ENCODE results near the gene PTPRZ1. TPM values are rescaled to one million over a fixed set of nuclear protein-coding genes. Genes with fewer than 3 reads are reported as not detected.

Gene PTPRZ1
- total and polyA plus RNA-seq, 2 of the 13 experiments (the other 11 are each of a cell fraction or from before 2014, with no cell fraction given) = not detected

- TF ChIP-seq ZNF609 (CRISPR knock-in tag; IDR thresholded peaks at IDR 0.05; ENCODE audit: borderline replicate concordance) (no peak), BRD4 (CRISPR knock-in tag; IDR thresholded peaks at IDR 0.05) (no peak), NFIC (IDR thresholded peaks at IDR 0.05; ENCODE audit: low read length) (no peak), USF2 (IDR thresholded peaks at IDR 0.05; ENCODE audit: low read depth, low read length) (no peak), USF2 (CRISPR knock-in tag; IDR thresholded peaks at IDR 0.05; ENCODE audit: borderline replicate concordance) (no peak), PCBP2 (optimal IDR thresholded peaks at IDR 0.05; ENCODE audit: low read depth, low read length, poor library complexity, severe bottlenecking) (no peak), LCORL (IDR thresholded peaks at IDR 0.05) (no peak), LCORL (CRISPR knock-in tag; IDR thresholded peaks at IDR 0.05) (no peak), ZNF207 (IDR thresholded peaks at IDR 0.05; ENCODE audit: borderline replicate concordance) (no peak), GFI1 (CRISPR knock-in tag; IDR thresholded peaks at IDR 0.05; ENCODE audit: borderline replicate concordance) (no peak), ARNT2 (CRISPR knock-in tag; IDR thresholded peaks at IDR 0.05; ENCODE audit: low read depth) (no peak), KLF15 (CRISPR knock-in tag; IDR thresholded peaks at IDR 0.05; ENCODE audit: borderline replicate concordance) (no peak), NCOA1 (CRISPR knock-in tag; IDR thresholded peaks at IDR 0.05) (no peak), IKZF4 (CRISPR knock-in tag; IDR thresholded peaks at IDR 0.05; ENCODE audit: borderline replicate concordance, low read depth, not compliant biosample characterization) (no peak), TFAP4 (IDR thresholded peaks at IDR 0.05; ENCODE audit: borderline replicate concordance, low read depth) (no peak), ONECUT2 (CRISPR knock-in tag; IDR thresholded peaks at IDR 0.05) (no peak), ARID2 (CRISPR knock-in tag; IDR thresholded peaks at IDR 0.05; ENCODE audit: borderline replicate concordance) (no peak), ZNF160 (CRISPR knock-in tag; IDR thresholded peaks at IDR 0.05) (no peak), PHB2 (IDR thresholded peaks at IDR 0.05; ENCODE audit: partially characterized antibody) (no peak), ZBTB25 (CRISPR knock-in tag; IDR thresholded peaks at IDR 0.05) (no peak), SRSF4 (IDR thresholded peaks at IDR 0.05; ENCODE audit: low read depth, low read length, poor library complexity, severe bottlenecking) (no peak), ZNF282 (IDR thresholded peaks at IDR 0.05; ENCODE audit: partially characterized antibody) (no peak)
Observed at GRCh38 chr7:121872831-121873288, at the start of gene PTPRZ1 (continued).
